Measurements from ENCODE around the gene KANSL1. TPM values are rescaled to one million over a fixed set of nuclear protein-coding genes. Genes with fewer than 3 reads are reported as not detected.
A peak's percentile ranks its signal among the peaks of the same experiment; 100 is the strongest.

Gene KANSL1
- total and polyA plus RNA-seq, 2 donors (not counting 1 experiment from before 2014, with no cell fraction given), result 36.8 to 233 TPM

- no peak for TF ChIP-seq CTCF (IDR thresholded peaks at IDR 0.05)
- no peak for TF ChIP-seq EZH2 (IDR thresholded peaks at IDR 0.05; ENCODE audit: borderline replicate concordance, insufficient read depth, low read depth, low read length, poor library complexity, severe bottlenecking)
- H3K9me3 ChIP-seq (ENCODE audit: control extremely low read depth in 1 of 3, control insufficient read depth in 2 of 3, insufficient read depth in 1 of 3, low read length in 2 of 3), result no peaks in the 10 kb centered on the region
- no peak overlapping the region for H3K27ac ChIP-seq (ENCODE audit: low read length in 2 of 2)
- Mint-ChIP-seq H3K4me3 (no peak overlapping the region), H3K27ac (no peak overlapping the region), H3K4me1 (peaks cover 5% of the 10 kb centered on the region), H3K27me3 (no peaks in the 10 kb centered on the region), H3K9me3 (ENCODE audit: insufficient read depth) (no peaks in the 10 kb centered on the region)
- no peaks in the 10 kb centered on the region for H4K20me1 ChIP-seq (ENCODE audit: control insufficient read depth, insufficient read depth, low read length, poor library complexity, severe bottlenecking)
- POLR2A ChIA-PET, result no interaction called here
- intact Hi-C loops (cut with micrococcal nuclease), result no loop called here
- no peak overlapping the region for H2AFZ ChIP-seq (ENCODE audit: insufficient read depth, low read depth, low read length, poor library complexity, severe bottlenecking)
- WGBS (ENCODE audit: insufficient coverage), result 100% methylated on average over 8 of the region's 8 CpGs
- H3K9ac ChIP-seq (ENCODE audit: low read length), result no peak overlapping the region
- H3K79me2 ChIP-seq (ENCODE audit: control insufficient read depth, insufficient read depth, low read length), result peaks cover 23% of the 10 kb centered on the region
- peaks cover 4 to 45% of the 10 kb centered on the region in 2 experiments for H3K36me3 ChIP-seq (replicated peaks in 1 of 2; ENCODE audit: control extremely low read depth in 1 of 2, control insufficient read depth in 1 of 2, extremely low read depth in 1 of 2, insufficient read depth in 2 of 2, low read length in 1 of 2)
- H3K4me3 ChIP-seq (ENCODE audit: control extremely low read depth in 1 of 5, extremely low read depth in 1 of 5, insufficient read depth in 1 of 5, low read depth in 2 of 5, low read length in 4 of 5), result no peak overlapping the region
- no peak overlapping the region for H3K4me2 ChIP-seq (replicated peaks; ENCODE audit: low read depth, low read length, poor library complexity, severe bottlenecking)
- H3K27me3 ChIP-seq (replicated peaks in 1 of 4; ENCODE audit: control extremely low read depth in 1 of 4, control insufficient read depth in 3 of 4, insufficient read depth in 4 of 4, low read length in 3 of 4), result no peaks in the 10 kb centered on the region
- DNase-seq, result no peak
- CTCF ChIA-PET, result interaction anchor here (1.9 kb wide), 1 partner anchor 10 kb away, joined by 9 read pairs; no protein-coding TSS in a partner anchor
- H3K4me1 ChIP-seq (ENCODE audit: control insufficient read depth in 2 of 2, insufficient read depth in 2 of 2, low read length in 2 of 2), result no peaks in the 10 kb centered on the region
- no peak for ATAC-seq (ENCODE audit: low read depth)
These were observed 139.2 kb downstream of the KANSL1 start for GRCh38 chr17:46053911-46054534.

- H3K9me3 Mint-ChIP-seq (ENCODE audit: insufficient read depth), result no peaks in the 10 kb centered on the region
- H3K9me3 ChIP-seq (ENCODE audit: control extremely low read depth in 1 of 3, control insufficient read depth in 2 of 3, insufficient read depth in 1 of 3, low read length in 2 of 3), result no peaks in the 10 kb centered on the region
- H3K4me1 Mint-ChIP-seq, result peaks cover 5% of the 10 kb centered on the region
- H3K27me3 ChIP-seq (replicated peaks in 1 of 4; ENCODE audit: control extremely low read depth in 1 of 4, control insufficient read depth in 3 of 4, insufficient read depth in 4 of 4, low read length in 3 of 4), result no peaks in the 10 kb centered on the region
- no peak for TF ChIP-seq EZH2 (IDR thresholded peaks at IDR 0.05; ENCODE audit: borderline replicate concordance, insufficient read depth, low read depth, low read length, poor library complexity, severe bottlenecking)
- TF ChIP-seq CTCF (IDR thresholded peaks at IDR 0.05), result no peak
- no peak overlapping the region for H3K9ac ChIP-seq (ENCODE audit: low read length)
- peaks cover 7% of the 10 kb centered on the region for H3K79me2 ChIP-seq (ENCODE audit: control insufficient read depth, insufficient read depth, low read length)
- peak overlapping the region; percentile 1 for H3K27ac Mint-ChIP-seq
- peaks cover under 1% of the 10 kb centered on the region for H4K20me1 ChIP-seq (ENCODE audit: control insufficient read depth, insufficient read depth, low read length, poor library complexity, severe bottlenecking)
- H2AFZ ChIP-seq (ENCODE audit: insufficient read depth, low read depth, low read length, poor library complexity, severe bottlenecking), result no peak overlapping the region
- no peak overlapping the region for H3K4me3 ChIP-seq (ENCODE audit: control extremely low read depth in 1 of 5, extremely low read depth in 1 of 5, insufficient read depth in 1 of 5, low read depth in 2 of 5, low read length in 4 of 5)
- H3K4me1 ChIP-seq (ENCODE audit: control insufficient read depth in 2 of 2, insufficient read depth in 2 of 2, low read length in 2 of 2), result no peaks in the 10 kb centered on the region
- ATAC-seq (ENCODE audit: low read depth), result no peak
- CTCF ChIA-PET, result interaction anchor here (1.0 to 2.2 kb wide), 2 partner anchors 29 to 162 kb away, joined by 4 to 15 read pairs; no protein-coding TSS in a partner anchor
- DNase-seq, result no peak
- no peak overlapping the region for H3K4me2 ChIP-seq (replicated peaks; ENCODE audit: low read depth, low read length, poor library complexity, severe bottlenecking)
- H3K27me3 Mint-ChIP-seq, result no peaks in the 10 kb centered on the region
- WGBS (ENCODE audit: insufficient coverage), result 100% methylated on average over 5 of the region's 5 CpGs
- H3K27ac ChIP-seq (ENCODE audit: low read length in 2 of 2), result no peak overlapping the region
- intact Hi-C loops (cut with micrococcal nuclease), result no loop called here
- H3K36me3 ChIP-seq (replicated peaks in 1 of 2; ENCODE audit: control extremely low read depth in 1 of 2, control insufficient read depth in 1 of 2, extremely low read depth in 1 of 2, insufficient read depth in 2 of 2, low read length in 1 of 2), result peaks cover 6 to 60% of the 10 kb centered on the region in 2 experiments
- POLR2A ChIA-PET, result interaction anchor here (0.6 to 1.7 kb wide), 2 partner anchors 18 to 30 kb away, joined by 3 to 4 read pairs; no protein-coding TSS in a partner anchor
- no peak overlapping the region for H3K4me3 Mint-ChIP-seq
These were observed 143.6 kb downstream of the KANSL1 start for GRCh38 chr17:46049656-46050055.
